Lower lobe of right lung (tissue), 2 donors: ENCODE measurements around the gene IL6. TPM values are rescaled to one million over a fixed set of nuclear protein-coding genes. Genes with fewer than 3 reads are reported as not detected.
"Not testable (repeated sequence)": the region's sequence is repeated elsewhere in the genome, so short reads cannot be mapped to it uniquely, and the experiment has no call there.

Experiments used
- ATAC-seq, 2 donors: fragments of 200-7000 bp; cut with Tn5 transposase; one replicate each; pipeline ENCODE4 v1.9.1; 2020 to 2022; ENCODE audit warnings: mild to moderate bottlenecking in 2 of 2, moderate library complexity in 2 of 2
- DNase-seq: peaks from one replicate; pipeline ENCODE4 v3.0.0-alpha.2; 2020
- H3K27ac ChIP-seq: fragments of 200-600 bp; one replicate; pipeline ENCODE4 v1.8.0; 2022
- H3K27me3 ChIP-seq: fragments of 200-600 bp; one replicate; pipeline ENCODE4 v1.8.0; 2022; ENCODE audit warnings: low read depth
- H3K36me3 ChIP-seq: fragments of 200-600 bp; one replicate; pipeline ENCODE4 v1.8.0; 2022; ENCODE audit warnings: mild to moderate bottlenecking
- H3K4me1 ChIP-seq: fragments of 200-600 bp; one replicate; pipeline ENCODE4 v1.8.0; 2022
- H3K4me3 ChIP-seq: fragments of 200-600 bp; one replicate; pipeline ENCODE4 v1.8.0; 2022; ENCODE audit warnings: mild to moderate bottlenecking
- H3K9me3 ChIP-seq: fragments of 200-600 bp; one replicate; pipeline ENCODE4 v1.8.0; 2022
- intact Hi-C: fragments of 100-400 bp; cut with DNase I; formaldehyde crosslinking; loops from one replicate; pipeline ENCODE4 v1.11.0; 2022
- total RNA-seq: library from RNA; stranded (reverse); fragmentation: NEBNext Ultra II Directional; extraction: Animal tissue kit (Norgen Biotek cat#: 25700); gene quantifications from one replicate; pipeline ENCODE4 v1.2.1, GENCODE V29; 2021
- TF ChIP-seq, protein P1 (sequence below): fragments of 200-600 bp; IDR thresholded peaks from one replicate; pipeline ENCODE4 v1.8.0; 2022; ENCODE audit warnings: antibody characterized with exemption, mild to moderate bottlenecking
- donor health status: DM: no; HTN: yes; CAD: no; lungs with severe emphysema.

The IL6 gene
- total RNA-seq, 1 donor from 2014 or later = 8.2 TPM

- no peaks in the 10 kb centered on the region for H3K36me3 ChIP-seq
- H3K27ac ChIP-seq = no peak overlapping the region
- intact Hi-C loops = no loop called here
- no peak overlapping the region for H3K4me3 ChIP-seq
- H3K4me1 ChIP-seq = peaks cover 28% of the 10 kb centered on the region
- DNase-seq = no peak
- peak in 1 of 2 donors; percentile 56 for ATAC-seq
- no peaks in the 10 kb centered on the region for H3K9me3 ChIP-seq
- TF ChIP-seq, protein P1, sequence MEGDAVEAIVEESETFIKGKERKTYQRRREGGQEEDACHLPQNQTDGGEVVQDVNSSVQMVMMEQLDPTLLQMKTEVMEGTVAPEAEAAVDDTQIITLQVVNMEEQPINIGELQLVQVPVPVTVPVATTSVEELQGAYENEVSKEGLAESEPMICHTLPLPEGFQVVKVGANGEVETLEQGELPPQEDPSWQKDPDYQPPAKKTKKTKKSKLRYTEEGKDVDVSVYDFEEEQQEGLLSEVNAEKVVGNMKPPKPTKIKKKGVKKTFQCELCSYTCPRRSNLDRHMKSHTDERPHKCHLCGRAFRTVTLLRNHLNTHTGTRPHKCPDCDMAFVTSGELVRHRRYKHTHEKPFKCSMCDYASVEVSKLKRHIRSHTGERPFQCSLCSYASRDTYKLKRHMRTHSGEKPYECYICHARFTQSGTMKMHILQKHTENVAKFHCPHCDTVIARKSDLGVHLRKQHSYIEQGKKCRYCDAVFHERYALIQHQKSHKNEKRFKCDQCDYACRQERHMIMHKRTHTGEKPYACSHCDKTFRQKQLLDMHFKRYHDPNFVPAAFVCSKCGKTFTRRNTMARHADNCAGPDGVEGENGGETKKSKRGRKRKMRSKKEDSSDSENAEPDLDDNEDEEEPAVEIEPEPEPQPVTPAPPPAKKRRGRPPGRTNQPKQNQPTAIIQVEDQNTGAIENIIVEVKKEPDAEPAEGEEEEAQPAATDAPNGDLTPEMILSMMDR = no peak
- H3K27me3 ChIP-seq = no peaks in the 10 kb centered on the region
Measured at GRCh38 chr7:22700559-22701002, 26.4 kb upstream of the IL6 start.

DNA sequence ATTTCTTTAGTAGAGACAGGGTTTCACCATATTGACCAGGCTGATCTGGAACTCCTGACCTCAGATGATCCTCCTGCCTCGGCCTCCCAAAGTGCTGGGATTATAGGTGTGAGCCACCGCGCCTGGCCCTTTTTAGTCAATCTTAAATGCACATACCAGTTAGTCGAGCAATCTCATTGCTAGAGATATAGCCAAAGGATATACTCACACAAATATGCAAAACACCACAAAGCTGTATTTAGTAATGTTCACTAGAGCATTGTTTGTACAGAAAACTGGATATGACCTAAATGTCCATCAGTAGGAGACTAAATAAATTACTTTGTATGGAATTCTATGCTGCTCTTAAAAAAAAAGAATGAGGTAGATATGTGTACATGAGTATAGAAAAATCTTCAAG lies 24.5 kb upstream of the IL6 start:
- Histone ChIP-seq H3K27me3 (no peaks in the 10 kb centered on the region), H3K36me3 (no peaks in the 10 kb centered on the region), H3K27ac (no peak overlapping the region), H3K9me3 (no peaks in the 10 kb centered on the region), H3K4me3 (no peak overlapping the region), H3K4me1 (peaks cover 15% of the 10 kb centered on the region)
- TF ChIP-seq, protein P1 = no peak
- intact Hi-C loops = no loop called here
- DNase-seq = no peak
- ATAC-seq = no peak

- H3K27me3 ChIP-seq, H3K27ac ChIP-seq, H3K36me3 ChIP-seq, ATAC-seq, H3K9me3 ChIP-seq, H3K4me1 ChIP-seq, intact Hi-C loops, DNase-seq, H3K4me3 ChIP-seq: not testable (repeated sequence)
Measured at GRCh38 chr7:22703107-22703855, 23.7 kb upstream of the IL6 start.

DNA sequence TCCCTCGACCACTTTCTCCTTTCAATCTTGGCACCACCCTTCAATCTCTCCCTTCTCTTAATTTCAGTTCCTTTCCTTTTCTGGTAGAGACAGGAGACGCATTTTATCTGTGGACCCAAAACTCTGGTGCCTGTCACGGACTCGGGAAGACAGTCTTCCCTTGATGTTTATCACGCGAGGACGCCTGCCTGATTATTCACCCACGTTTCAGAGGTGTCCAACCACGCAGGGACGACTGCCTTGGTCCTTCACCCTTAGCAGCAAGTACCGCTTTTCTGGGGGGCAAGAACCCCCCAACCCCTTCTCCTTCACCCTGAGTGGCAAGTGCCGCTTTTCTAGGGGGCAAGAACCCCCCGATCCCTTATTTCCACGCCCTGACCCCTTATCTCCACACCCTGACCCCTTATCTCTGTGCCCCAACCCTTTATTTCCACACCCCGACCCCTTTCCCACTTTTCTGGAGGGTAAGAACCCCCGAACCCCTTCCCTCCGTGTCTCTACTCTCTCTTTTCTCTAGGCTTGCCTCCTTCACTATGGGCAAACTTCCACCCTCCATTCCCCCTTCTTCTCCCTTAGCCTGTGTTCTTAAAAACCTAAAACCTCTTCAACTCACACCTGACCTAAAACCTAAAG lies 22.9 kb upstream of the IL6 start:
- intact Hi-C loops, H3K27ac ChIP-seq, ATAC-seq, H3K9me3 ChIP-seq, H3K27me3 ChIP-seq, DNase-seq, H3K4me1 ChIP-seq, H3K36me3 ChIP-seq, H3K4me3 ChIP-seq: not testable (repeated sequence)

DNA sequence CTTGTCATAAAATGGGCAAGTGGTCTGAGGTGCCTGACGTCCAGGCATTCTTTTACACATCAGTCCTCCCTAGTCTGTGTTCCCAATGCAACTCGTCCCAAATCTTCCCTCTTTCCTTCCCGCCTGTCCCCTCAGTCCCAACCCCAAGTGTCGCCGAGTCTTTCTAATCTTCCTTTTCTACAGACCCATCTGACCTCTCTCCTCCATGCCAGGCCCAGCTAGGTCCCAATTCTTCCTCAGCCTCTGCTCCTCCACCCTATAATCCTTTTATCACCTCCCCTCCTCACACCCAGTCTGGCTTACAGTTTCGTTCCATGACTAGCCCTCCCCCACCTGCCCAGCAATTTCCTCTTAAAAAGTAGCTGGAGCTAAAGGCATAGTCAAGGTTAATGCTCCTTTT lies 22.3 kb upstream of the IL6 start:
- H3K27me3 ChIP-seq, ATAC-seq, H3K36me3 ChIP-seq, H3K4me1 ChIP-seq, intact Hi-C loops, DNase-seq, H3K9me3 ChIP-seq, H3K4me3 ChIP-seq, H3K27ac ChIP-seq: not testable (repeated sequence)

DNA sequence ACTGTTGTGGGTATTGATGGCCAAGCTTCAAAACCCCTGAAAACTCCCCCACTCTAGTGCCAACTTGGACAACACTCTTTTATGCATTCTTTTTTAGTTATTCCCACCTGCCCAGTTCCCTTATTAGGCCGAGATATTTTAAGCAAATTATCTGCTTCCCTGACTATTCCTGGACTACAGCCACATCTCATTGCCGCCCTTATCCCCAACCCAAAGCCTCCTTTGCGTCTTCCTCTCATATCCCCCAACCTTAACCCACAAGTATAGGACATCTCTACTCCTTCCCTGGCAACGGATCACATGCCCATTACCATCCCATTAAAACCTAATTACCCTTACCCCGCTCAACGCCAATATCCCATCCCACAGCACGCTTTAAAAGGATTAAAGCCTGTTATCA lies 21.1 kb upstream of the IL6 start:
- H3K4me3 ChIP-seq, H3K4me1 ChIP-seq, H3K27ac ChIP-seq, H3K36me3 ChIP-seq, H3K27me3 ChIP-seq, intact Hi-C loops, H3K9me3 ChIP-seq, ATAC-seq, DNase-seq: not testable (repeated sequence)

DNA sequence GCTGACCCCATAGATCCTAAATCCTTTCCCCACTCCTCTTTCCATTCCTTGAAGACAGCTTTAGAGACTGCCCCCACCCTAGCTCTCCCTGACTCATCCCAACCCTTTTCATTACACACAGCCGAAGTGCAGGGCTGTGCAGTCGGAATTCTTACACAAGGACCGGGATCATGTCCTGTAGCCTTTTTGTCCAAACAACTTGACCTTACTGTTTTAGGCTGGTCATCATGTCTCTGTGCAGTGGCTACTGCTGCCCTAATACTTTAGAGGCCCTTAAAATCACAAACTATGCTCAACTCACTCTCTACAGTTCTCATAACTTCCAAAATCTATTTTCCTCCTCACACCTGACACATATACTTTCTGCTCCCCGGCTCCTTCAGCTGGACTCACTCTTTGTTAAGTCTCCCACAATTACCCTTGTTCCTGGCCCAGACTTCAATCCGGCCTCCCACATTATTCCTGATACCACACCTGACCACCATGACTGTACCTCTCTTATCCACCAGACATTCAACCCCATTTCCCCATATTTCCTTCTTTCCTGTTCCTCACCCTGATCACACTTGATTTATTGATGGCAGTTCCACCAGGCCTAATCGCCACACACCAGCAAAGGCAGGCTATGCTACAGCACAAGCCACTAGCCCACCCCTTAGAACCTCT lies 19.8 kb upstream of the IL6 start:
- not testable (repeated sequence) for ATAC-seq

GRCh38 chr7:22708214-22708613 lies 18.8 kb upstream of the IL6 start:
- H3K36me3 ChIP-seq, H3K27me3 ChIP-seq, H3K9me3 ChIP-seq, H3K27ac ChIP-seq, intact Hi-C loops, DNase-seq, ATAC-seq, H3K4me1 ChIP-seq, H3K4me3 ChIP-seq: not testable (repeated sequence)

More for the DNA sequence above, 19.8 kb upstream of the IL6 start:
- H3K36me3 ChIP-seq, H3K27ac ChIP-seq, H3K4me3 ChIP-seq, H3K4me1 ChIP-seq, H3K27me3 ChIP-seq, intact Hi-C loops, DNase-seq, H3K9me3 ChIP-seq: not testable (repeated sequence)

DNA sequence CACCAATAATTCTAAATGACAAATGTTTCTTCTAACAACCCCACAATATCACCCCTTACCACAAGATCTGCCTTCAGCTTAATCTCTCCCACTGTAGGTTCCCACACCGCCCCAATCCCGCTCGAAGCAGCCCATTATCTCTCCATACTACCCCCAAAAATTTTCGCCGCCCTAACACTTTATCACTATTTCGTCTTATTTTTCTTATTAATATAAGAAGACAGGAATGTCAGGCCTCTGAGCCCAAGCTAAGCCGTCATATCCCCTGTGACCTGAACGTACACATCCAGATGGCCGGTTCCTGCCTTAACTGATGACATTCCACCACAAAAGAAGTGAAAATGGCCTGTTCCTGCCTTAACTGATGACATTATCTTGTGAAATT lies 18.3 kb upstream of the IL6 start:
- H3K4me3 ChIP-seq, H3K27ac ChIP-seq, intact Hi-C loops, H3K27me3 ChIP-seq, ATAC-seq, H3K9me3 ChIP-seq, H3K36me3 ChIP-seq, DNase-seq, H3K4me1 ChIP-seq: not testable (repeated sequence)

GRCh38 chr7:22709062-22709829 lies 17.8 kb upstream of the IL6 start:
- H3K27me3 ChIP-seq, DNase-seq, H3K9me3 ChIP-seq, H3K4me3 ChIP-seq, ATAC-seq, intact Hi-C loops, H3K36me3 ChIP-seq, H3K27ac ChIP-seq, H3K4me1 ChIP-seq: not testable (repeated sequence)
